ENCODE results near the gene ZDHHC7.

Gene ZDHHC7

DNA sequence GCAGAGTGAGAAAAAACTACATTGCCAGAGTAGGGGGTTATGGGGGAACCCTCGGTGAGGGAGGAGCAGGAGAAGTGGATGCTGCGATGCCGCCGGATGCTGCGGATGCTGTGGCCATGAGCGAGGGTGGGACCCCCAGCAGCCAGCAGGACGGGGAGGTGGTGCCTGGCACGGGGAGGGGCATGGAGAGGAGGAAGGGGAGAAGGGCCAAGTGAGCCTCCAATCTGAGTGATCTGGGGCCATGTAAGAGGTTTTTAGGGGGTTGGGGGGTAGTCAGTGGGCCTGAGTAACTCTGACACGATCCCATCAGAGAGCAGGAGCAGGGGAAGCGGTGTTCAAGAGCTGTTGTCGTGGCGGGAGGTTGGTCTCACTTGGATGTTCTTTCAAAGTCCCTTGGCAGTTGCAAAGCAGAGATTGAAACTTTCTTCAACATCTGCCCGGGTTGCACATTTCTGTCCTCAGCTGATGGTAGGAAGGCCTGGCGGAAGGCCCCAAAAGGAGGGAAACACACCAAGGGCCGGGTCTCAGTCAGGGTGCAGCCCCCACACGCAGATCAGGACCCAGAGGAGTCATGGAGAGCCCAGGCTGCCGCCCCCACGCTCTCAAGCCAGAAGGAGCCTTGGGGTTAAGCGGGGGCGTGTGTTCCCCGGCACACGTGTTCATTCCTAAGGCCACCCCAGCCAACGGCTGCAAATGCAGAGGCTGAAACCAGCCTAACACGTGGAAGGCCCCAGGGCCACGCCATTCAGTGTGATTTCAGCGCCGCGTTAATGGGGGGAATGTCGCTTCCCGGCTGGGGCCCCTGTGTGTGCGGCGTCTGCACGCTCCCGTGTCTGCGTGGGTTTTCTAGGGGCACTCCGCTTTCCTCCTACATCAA lies 81.7 kb downstream of the ZDHHC7 start:
- H3K36me3 ChIP-seq (ENCODE audit: control insufficient read depth, insufficient read depth, low read length) = no peaks in the 10 kb centered on the region
- H3K27me3 ChIP-seq (ENCODE audit: control insufficient read depth, insufficient read depth, low read length) = no peaks in the 10 kb centered on the region
- no peak overlapping the region for H3K9ac ChIP-seq (ENCODE audit: low read depth, low read length)
- no peaks in the 10 kb centered on the region for H3K9me3 ChIP-seq (ENCODE audit: control insufficient read depth, insufficient read depth, low read length)
- no peaks in the 10 kb centered on the region for H3K4me1 ChIP-seq (ENCODE audit: control insufficient read depth, insufficient read depth, low read length)
- H3K27ac ChIP-seq (ENCODE audit: low read depth, low read length) = no peak overlapping the region
- no peak overlapping the region for H3K4me3 ChIP-seq (ENCODE audit: low read depth, low read length)

DNA sequence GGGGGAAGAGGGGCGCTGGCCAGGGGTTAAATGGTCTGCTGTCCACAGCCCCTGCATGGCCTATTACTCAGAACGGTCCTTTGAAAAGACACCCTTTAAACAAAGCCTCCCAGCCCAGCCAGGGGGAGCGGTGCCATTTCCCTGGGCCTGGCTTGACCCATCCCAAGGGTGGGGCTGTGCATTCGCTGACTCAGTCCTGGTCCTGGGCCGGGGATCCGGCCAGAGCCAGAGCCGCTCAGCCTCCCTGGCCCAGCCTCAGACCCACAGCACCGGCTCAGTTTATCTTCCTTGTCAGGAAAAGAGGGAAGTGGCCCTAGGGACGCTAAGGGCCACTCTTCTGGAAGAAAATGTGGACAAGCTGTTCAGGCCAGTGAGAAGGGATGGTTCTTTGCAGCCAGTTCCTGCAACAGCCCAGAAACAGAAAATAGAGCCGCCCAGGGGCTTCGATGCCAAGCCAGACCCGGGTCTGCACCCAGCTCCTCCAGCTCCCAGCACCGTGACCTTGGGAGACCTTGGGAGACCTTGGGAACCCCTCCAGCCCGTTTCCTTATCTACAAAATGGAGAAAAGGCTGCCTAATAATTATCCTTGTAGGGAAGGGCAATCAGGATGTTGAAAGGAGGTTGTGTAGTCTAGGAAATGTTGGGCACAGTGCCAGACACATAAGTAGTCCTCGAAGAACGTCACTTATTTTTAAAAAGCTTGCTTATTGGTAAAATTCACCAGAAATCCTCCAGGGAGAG lies 82.5 kb downstream of the ZDHHC7 start:
- Histone ChIP-seq H3K27me3 (ENCODE audit: control insufficient read depth, insufficient read depth, low read length) (no peaks in the 10 kb centered on the region), H3K9me3 (ENCODE audit: control insufficient read depth, insufficient read depth, low read length) (no peaks in the 10 kb centered on the region), H3K4me1 (ENCODE audit: control insufficient read depth, insufficient read depth, low read length) (no peaks in the 10 kb centered on the region), H3K27ac (ENCODE audit: low read depth, low read length) (no peak overlapping the region), H3K36me3 (ENCODE audit: control insufficient read depth, insufficient read depth, low read length) (no peaks in the 10 kb centered on the region), H3K9ac (ENCODE audit: low read depth, low read length) (no peak overlapping the region), H3K4me3 (ENCODE audit: low read depth, low read length) (no peak overlapping the region)

GRCh38 chr16:84927621-84928591 lies 83.4 kb downstream of the ZDHHC7 start:
- no peak overlapping the region for H3K27ac ChIP-seq (ENCODE audit: low read depth, low read length)
- no peaks in the 10 kb centered on the region for H3K27me3 ChIP-seq (ENCODE audit: control insufficient read depth, insufficient read depth, low read length)
- no peak overlapping the region for H3K4me3 ChIP-seq (ENCODE audit: low read depth, low read length)
- H3K9me3 ChIP-seq (ENCODE audit: control insufficient read depth, insufficient read depth, low read length) = no peaks in the 10 kb centered on the region
- no peaks in the 10 kb centered on the region for H3K36me3 ChIP-seq (ENCODE audit: control insufficient read depth, insufficient read depth, low read length)
- H3K9ac ChIP-seq (ENCODE audit: low read depth, low read length) = no peak overlapping the region
- no peaks in the 10 kb centered on the region for H3K4me1 ChIP-seq (ENCODE audit: control insufficient read depth, insufficient read depth, low read length)

DNA sequence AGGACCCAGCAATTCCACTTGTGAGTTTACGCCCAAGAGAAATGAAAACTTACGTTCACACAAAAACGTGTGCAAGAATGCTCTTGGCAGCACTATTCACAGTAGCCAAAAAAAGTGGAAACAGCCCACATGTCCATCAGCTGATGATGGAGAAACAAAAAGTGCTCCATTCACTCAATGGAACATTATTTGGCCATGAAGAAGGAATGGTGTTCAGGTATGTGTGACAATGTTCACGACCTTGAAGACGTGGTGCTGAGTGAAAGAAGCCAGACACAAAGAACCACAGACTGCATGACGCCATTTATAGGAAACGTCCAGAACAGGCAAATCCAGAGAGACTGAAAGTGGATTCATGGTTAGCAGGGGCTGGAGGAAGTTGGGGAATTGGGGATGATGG lies 84.9 kb downstream of the ZDHHC7 start:
- Histone ChIP-seq H3K9ac (ENCODE audit: low read depth, low read length) (no peak overlapping the region), H3K27ac (ENCODE audit: low read depth, low read length) (no peak overlapping the region), H3K9me3 (ENCODE audit: control insufficient read depth, insufficient read depth, low read length) (no peaks in the 10 kb centered on the region), H3K27me3 (ENCODE audit: control insufficient read depth, insufficient read depth, low read length) (no peaks in the 10 kb centered on the region), H3K36me3 (ENCODE audit: control insufficient read depth, insufficient read depth, low read length) (no peaks in the 10 kb centered on the region), H3K4me3 (ENCODE audit: low read depth, low read length) (no peak overlapping the region), H3K4me1 (ENCODE audit: control insufficient read depth, insufficient read depth, low read length) (no peaks in the 10 kb centered on the region)

DNA sequence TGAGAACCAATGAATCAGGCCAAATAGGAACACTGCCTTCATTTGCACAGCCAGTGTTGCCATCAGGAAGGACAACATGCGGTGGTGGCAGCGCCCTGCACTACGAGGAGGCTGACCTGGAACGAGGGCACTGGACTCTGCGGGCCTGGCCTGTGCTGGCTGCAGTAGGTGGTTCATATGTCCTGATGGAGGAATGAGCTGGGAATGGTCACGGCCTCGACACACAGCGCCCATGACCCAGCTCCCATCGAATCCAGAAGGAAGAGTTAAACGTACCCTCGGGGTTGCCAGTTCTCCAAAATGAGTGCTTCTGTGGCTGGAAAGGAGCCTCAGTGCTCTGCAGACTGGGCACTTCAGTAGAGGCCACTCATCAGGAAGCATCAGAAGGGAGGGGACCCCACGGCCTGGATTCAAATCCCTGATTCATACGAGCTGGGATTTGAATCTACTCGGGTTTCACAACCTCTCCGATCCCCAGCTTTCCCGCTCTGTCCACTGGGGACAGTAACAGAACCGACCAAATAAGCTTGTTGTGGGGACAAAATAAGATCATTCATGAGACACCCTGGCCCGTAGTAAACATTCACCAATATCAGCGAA lies 85.5 kb downstream of the ZDHHC7 start:
- no peaks in the 10 kb centered on the region for H3K36me3 ChIP-seq (ENCODE audit: control insufficient read depth, insufficient read depth, low read length)
- no peaks in the 10 kb centered on the region for H3K9me3 ChIP-seq (ENCODE audit: control insufficient read depth, insufficient read depth, low read length)
- H3K4me3 ChIP-seq (ENCODE audit: low read depth, low read length) = no peak overlapping the region
- no peak overlapping the region for H3K9ac ChIP-seq (ENCODE audit: low read depth, low read length)
- H3K4me1 ChIP-seq (ENCODE audit: control insufficient read depth, insufficient read depth, low read length) = no peaks in the 10 kb centered on the region
- H3K27ac ChIP-seq (ENCODE audit: low read depth, low read length) = no peak overlapping the region
- H3K27me3 ChIP-seq (ENCODE audit: control insufficient read depth, insufficient read depth, low read length) = no peaks in the 10 kb centered on the region

GRCh38 chr16:84925092-84925772 lies 86.1 kb downstream of the ZDHHC7 start:
- no peaks in the 10 kb centered on the region for H3K4me1 ChIP-seq (ENCODE audit: control insufficient read depth, insufficient read depth, low read length)
- H3K36me3 ChIP-seq (ENCODE audit: control insufficient read depth, insufficient read depth, low read length) = no peaks in the 10 kb centered on the region
- no peak overlapping the region for H3K9ac ChIP-seq (ENCODE audit: low read depth, low read length)
- H3K4me3 ChIP-seq (ENCODE audit: low read depth, low read length) = no peak overlapping the region
- no peak overlapping the region for H3K27ac ChIP-seq (ENCODE audit: low read depth, low read length)
- no peaks in the 10 kb centered on the region for H3K27me3 ChIP-seq (ENCODE audit: control insufficient read depth, insufficient read depth, low read length)
- H3K9me3 ChIP-seq (ENCODE audit: control insufficient read depth, insufficient read depth, low read length) = no peaks in the 10 kb centered on the region

GRCh38 chr16:84924331-84925091 lies 86.8 kb downstream of the ZDHHC7 start:
- Histone ChIP-seq H3K9ac (ENCODE audit: low read depth, low read length) (no peak overlapping the region), H3K9me3 (ENCODE audit: control insufficient read depth, insufficient read depth, low read length) (no peaks in the 10 kb centered on the region), H3K4me1 (ENCODE audit: control insufficient read depth, insufficient read depth, low read length) (no peaks in the 10 kb centered on the region), H3K27me3 (ENCODE audit: control insufficient read depth, insufficient read depth, low read length) (no peaks in the 10 kb centered on the region), H3K27ac (ENCODE audit: low read depth, low read length) (no peak overlapping the region), H3K4me3 (ENCODE audit: low read depth, low read length) (no peak overlapping the region), H3K36me3 (ENCODE audit: control insufficient read depth, insufficient read depth, low read length) (no peaks in the 10 kb centered on the region)

All from HUES48 (cell line).